Testis (tissue), 3 donors: Measurements from ENCODE around the gene R3HDM2. TPM values are rescaled to one million over a fixed set of nuclear protein-coding genes. Genes with fewer than 3 reads are reported as not detected.

Source experiments
- DNase-seq: peaks from one replicate; pipeline ENCODE4 v3.0.0-alpha.2; 2019
- H3K27ac ChIP-seq, 2 donors: fragments of 200-600 bp; sonication (generic); one replicate each; pipeline ENCODE4 v1.5.1; 2019
- H3K27me3 ChIP-seq: fragments of 200-600 bp; sonication (generic); one replicate; pipeline ENCODE4 v1.5.1; 2019
- H3K36me3 ChIP-seq: fragments of 200-600 bp; sonication (generic); one replicate; pipeline ENCODE4 v1.5.1; 2017; ENCODE audit warnings: low read depth; ENCODE audit errors: missing control alignments
- H3K4me1 ChIP-seq: fragments of 200-600 bp; sonication (generic); one replicate; pipeline ENCODE4 v1.5.1; 2019
- H3K4me3 ChIP-seq, 2 donors: fragments of 200-600 bp; sonication (generic); one replicate each; pipeline ENCODE4 v1.5.1; 2017 to 2019
- H3K9me3 ChIP-seq: fragments of 200-600 bp; sonication (generic); one replicate; pipeline ENCODE4 v1.5.1; 2017
- CTCF ChIP-seq, 3 experiments: fragments of 450-650 bp in 2 of 3; fragments of 200-600 bp in 1 of 3; sonication (generic) in 1 of 3; IDR thresholded peaks; one replicate each; pipeline ENCODE4 v1.5.1; 2016 to 2019; ENCODE audit warnings: antibody characterized with exemption in 3 of 3, mild to moderate bottlenecking in 2 of 3, moderate library complexity in 1 of 3
- POLR2A ChIP-seq: fragments of 450-650 bp; IDR thresholded peaks from one replicate; pipeline ENCODE4 v1.6.1; 2017; ENCODE audit warnings: antibody characterized with exemption, mild to moderate bottlenecking, moderate library complexity
- WGBS, 2 donors: methylation state at CpG; one replicate each; pipeline ENCODE4 v1.1.5; 2018; 5-methylcytosine and 5-hydroxymethylcytosine counted together
- intact Hi-C: fragments of 100-400 bp; cut with DNase I; formaldehyde crosslinking; loops from one replicate; pipeline ENCODE4 v1.15.1; 2023; ENCODE audit warnings: low total_unique reads
- polyA plus RNA-seq: library from polyadenylated mRNA; stranded (reverse); fragments of 350-450 nt; fragmentation: Illumina TruSeq; extraction: RNeasy Lipid Tissue Mini Kit (QIAGEN cat#74804); gene quantifications from one replicate; pipeline ENCODE4 v1.2.3, GENCODE V29; 2014; ENCODE audit warnings: low read depth, low replicate concordance; ENCODE audit not compliant: insufficient read depth
- total RNA-seq, 2 donors: library from RNA; depleted of rRNA; stranded (reverse); fragments of >200 nt; gene quantifications; one replicate each; pipeline ENCODE4 v1.2.3, GENCODE V29; 2016

Gene R3HDM2
- total and polyA plus RNA-seq, 3 donors from 2014 or later: 54.6 to 93.9 (median 92.0) TPM

- H3K9me3 ChIP-seq: no peaks in the 10 kb centered on the region
- intact Hi-C loops: no loop called here
- no peaks in the 10 kb centered on the region for H3K27me3 ChIP-seq
- 80 to 91% methylated on average over 1 to 4 of the region's 4 CpGs for WGBS, 2 donors
- no peak overlapping the region for H3K27ac ChIP-seq
- no peaks in the 10 kb centered on the region for H3K36me3 ChIP-seq
- H3K4me3 ChIP-seq: no peak overlapping the region
- DNase-seq: no peak
- H3K4me1 ChIP-seq: peaks cover 11% of the 10 kb centered on the region
- TF ChIP-seq CTCF (IDR thresholded peaks at IDR 0.05): no peak
- TF ChIP-seq POLR2A: no peak
Observed at GRCh38 chr12:57470970-57471656, 40.3 kb upstream of the R3HDM2 start.

GRCh38 chr12:57470286-57470969 is 39.6 kb upstream of the R3HDM2 start:
- H3K4me1 ChIP-seq: peaks cover 4% of the 10 kb centered on the region
- H3K4me3 ChIP-seq: no peak overlapping the region
- no peaks in the 10 kb centered on the region for H3K27me3 ChIP-seq
- DNase-seq: no peak
- intact Hi-C loops: no loop called here
- no peak for TF ChIP-seq POLR2A
- TF ChIP-seq CTCF (IDR thresholded peaks at IDR 0.05): no peak
- H3K27ac ChIP-seq: no peak overlapping the region
- H3K36me3 ChIP-seq: no peaks in the 10 kb centered on the region
- WGBS, 2 donors: 84 to 91% methylated on average over 11 to 14 of the region's 14 CpGs
- H3K9me3 ChIP-seq: no peaks in the 10 kb centered on the region

- no peaks in the 10 kb centered on the region for H3K9me3 ChIP-seq
- H3K27ac ChIP-seq: no peak overlapping the region
- no peak for DNase-seq
- H3K27me3 ChIP-seq: no peaks in the 10 kb centered on the region
- no peaks in the 10 kb centered on the region for H3K4me1 ChIP-seq
- intact Hi-C loops: no loop called here
- H3K36me3 ChIP-seq: no peaks in the 10 kb centered on the region
- 85 to 87% methylated on average over 10 of the region's 10 CpGs for WGBS, 2 donors
- H3K4me3 ChIP-seq: no peak overlapping the region
- TF ChIP-seq CTCF (IDR thresholded peaks at IDR 0.05) (no peak), POLR2A (no peak)
Observed at GRCh38 chr12:57469296-57470164, 38.7 kb upstream of the R3HDM2 start.

- Histone ChIP-seq H3K4me3 (no peak overlapping the region), H3K27me3 (no peaks in the 10 kb centered on the region), H3K9me3 (no peaks in the 10 kb centered on the region), H3K36me3 (no peaks in the 10 kb centered on the region), H3K4me1 (peaks cover 2% of the 10 kb centered on the region), H3K27ac (no peak overlapping the region)
- intact Hi-C loops: no loop called here
- 85 to 91% methylated on average over 11 of the region's 11 CpGs for WGBS, 2 donors
- no peak for TF ChIP-seq CTCF (IDR thresholded peaks at IDR 0.05)
- TF ChIP-seq POLR2A: no peak
- DNase-seq: no peak
Observed at GRCh38 chr12:57467915-57468314, 37.1 kb upstream of the R3HDM2 start.
